ENCODE data around the gene PTCHD4.

DNA sequence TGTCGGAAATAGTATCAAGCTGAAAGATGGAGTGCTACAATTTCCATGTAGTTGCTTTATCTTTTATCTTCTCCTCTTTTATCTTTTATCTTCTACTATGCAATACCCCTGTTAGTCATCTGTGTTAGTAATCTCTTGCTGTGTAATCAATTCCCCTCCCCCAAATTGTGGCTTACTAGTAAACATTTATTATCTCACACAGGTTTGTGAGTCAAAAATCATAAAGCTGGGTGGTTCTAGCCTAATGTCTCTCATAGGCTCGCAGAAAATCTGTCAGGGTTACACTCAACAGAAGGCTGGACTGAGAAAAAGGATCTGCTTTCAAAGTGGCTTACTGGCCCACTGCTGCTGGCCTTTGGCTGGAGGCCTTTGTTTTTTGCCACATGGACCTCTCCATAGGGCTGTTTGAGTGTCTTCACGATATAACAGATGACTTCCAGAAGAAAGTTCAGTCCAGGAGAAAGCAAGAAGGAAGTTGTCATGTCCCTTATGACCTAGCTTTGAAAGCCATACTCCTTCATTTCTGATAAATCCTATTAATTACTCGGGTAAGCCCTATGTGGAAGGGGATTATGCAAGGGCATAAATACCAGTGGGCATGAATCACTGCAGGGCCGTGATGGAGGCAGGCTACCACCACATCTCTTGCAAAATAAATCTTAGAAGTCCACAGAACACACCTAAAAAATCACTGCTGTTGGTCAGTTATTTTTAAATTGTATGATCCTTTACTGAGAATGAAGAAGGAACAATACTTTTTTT is 24.5 kb upstream of the PTCHD4 start:
- TF ChIP-seq EZH2 (IDR thresholded peaks at IDR 0.05; ENCODE audit: insufficient read depth, poor library complexity, severe bottlenecking) = no peak
- TF ChIP-seq EZH2phosphoT487 (IDR thresholded peaks at IDR 0.05; ENCODE audit: insufficient read depth, low read depth) = no peak

Measured in GM23248 (cell line).